Natural killer cell (primary cell): ENCODE results near the gene CARD19. TPM values are rescaled to one million over a fixed set of nuclear protein-coding genes. Genes with fewer than 3 reads are reported as not detected.

Experiments
- ATAC-seq, 3 donors: fragments of 150-1000 bp in 2 of 3; fragments of 200-7000 bp in 1 of 3; cut with Tn5 transposase; 1 replicate in 1 of 3; 2 replicates in 2 of 3; pipeline ENCODE4 v1.10.0; 2021; ENCODE audit warnings: mild to moderate bottlenecking in 2 of 3, moderate library complexity in 2 of 3
- DNase-seq, 2 donors: peaks; one replicate each; pipeline versions ENCODE4 v3.0.0 to v3.0.0-alpha.2; 2013 to 2021; ENCODE audit warnings: mixed read lengths in 1 of 2
- H3K27ac ChIP-seq: one replicate; pipeline ENCODE4 v1.5.1; 2013; ENCODE audit warnings: mild to moderate bottlenecking, low read length
- H3K27me3 ChIP-seq: one replicate; pipeline ENCODE4 v1.6.1; 2013; ENCODE audit warnings: low read length; ENCODE audit not compliant: control insufficient read depth, insufficient read depth
- H3K36me3 ChIP-seq: one replicate; pipeline ENCODE4 v1.6.1; 2013; ENCODE audit warnings: low read length; ENCODE audit not compliant: control insufficient read depth, insufficient read depth
- H3K4me1 ChIP-seq: one replicate; pipeline ENCODE4 v1.6.1; 2013; ENCODE audit warnings: low read length; ENCODE audit not compliant: control insufficient read depth, insufficient read depth
- H3K4me3 ChIP-seq: one replicate; pipeline ENCODE4 v1.5.1; 2013; ENCODE audit warnings: low read length
- H3K9me3 ChIP-seq: one replicate; pipeline ENCODE4 v1.6.1; 2013; ENCODE audit warnings: low read length; ENCODE audit not compliant: control insufficient read depth, insufficient read depth
- H3K27ac Mint-ChIP-seq, 2 donors: one replicate each; pipeline ENCODE4 v1.8.0; 2022; ENCODE audit warnings: mild to moderate bottlenecking in 2 of 2, mixed read lengths in 2 of 2, moderate library complexity in 1 of 2
- H3K27me3 Mint-ChIP-seq, 2 donors: one replicate each; pipeline ENCODE4 v1.8.0; 2022; ENCODE audit warnings: low read depth in 2 of 2, mixed read lengths in 2 of 2
- H3K36me3 Mint-ChIP-seq: one replicate; pipeline ENCODE4 v1.8.0; 2022; ENCODE audit warnings: mixed read lengths
- H3K4me1 Mint-ChIP-seq, 2 donors: one replicate each; pipeline ENCODE4 v1.8.0; 2022; ENCODE audit warnings: mixed read lengths in 2 of 2
- H3K4me3 Mint-ChIP-seq: one replicate; pipeline ENCODE4 v1.8.0; 2022; ENCODE audit warnings: mild to moderate bottlenecking, moderate library complexity, mixed read lengths
- H3K9me3 Mint-ChIP-seq, 2 donors: one replicate each; pipeline ENCODE4 v1.8.0; 2022; ENCODE audit warnings: mixed read lengths in 2 of 2
- WGBS: methylation state at CpG from one replicate; pipeline ENCODE4 v1.1.7; 2013; ENCODE audit warnings: missing lambda C conversion rate; ENCODE audit not compliant: insufficient coverage; 5-methylcytosine and 5-hydroxymethylcytosine counted together
- intact Hi-C: fragments of 100-400 bp; cut with micrococcal nuclease; formaldehyde crosslinking; loops from one replicate; pipeline ENCODE4 v1.14.2; 2022
- total RNA-seq, 4 donors: library from RNA; stranded (reverse); fragments of 120-200 nt in 1 of 4; gene quantifications; one replicate each; pipeline versions ENCODE4 v1.2.3 to v1.2.4, GENCODE V29; 2013 to 2022
- TF ChIP-seq, protein P1 (sequence below): fragments of 200-600 bp; IDR thresholded peaks from one replicate; pipeline ENCODE4 v1.8.0; 2022; ENCODE audit warnings: antibody characterized with exemption

CARD19 gene
- total RNA-seq, 3 donors from 2014 or later (not counting 1 experiment from before 2014, with no cell fraction given) = 30.7 to 49.1 (median 42.6) TPM

DNA sequence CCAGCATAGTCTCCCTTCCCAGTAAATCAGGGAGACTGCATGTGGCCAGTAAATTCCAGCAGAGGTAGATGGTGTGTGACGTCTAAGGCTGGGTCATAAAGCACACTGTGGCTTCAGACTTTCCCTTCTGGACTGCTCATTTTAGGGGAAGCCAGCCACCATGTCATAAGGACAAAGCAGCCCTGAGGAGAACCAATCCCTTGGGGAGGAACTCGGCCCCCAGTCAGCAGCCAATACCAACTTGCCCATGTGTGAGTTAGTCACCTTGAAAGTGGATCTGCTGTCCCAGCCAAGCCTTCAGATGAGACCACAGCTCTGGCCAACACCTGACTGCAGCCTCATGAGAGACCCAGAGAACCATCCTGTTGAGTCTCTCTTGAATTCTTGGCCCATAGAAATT, 52.7 kb downstream of the CARD19 start:
- Mint-ChIP-seq H3K36me3 (no peaks in the 10 kb centered on the region), H3K4me1 (peaks cover 6 to 10% of the 10 kb centered on the region in 2 donors), H3K9me3 (no peaks in the 10 kb centered on the region), H3K4me3 (no peak overlapping the region), H3K27me3 (no peaks in the 10 kb centered on the region), H3K27ac (no peak overlapping the region)
- no peak for ATAC-seq
- Histone ChIP-seq H3K27ac (no peak overlapping the region), H3K4me1 (peaks cover 10% of the 10 kb centered on the region), H3K4me3 (no peak overlapping the region), H3K27me3 (no peaks in the 10 kb centered on the region), H3K36me3 (no peaks in the 10 kb centered on the region), H3K9me3 (no peaks in the 10 kb centered on the region)
- DNase-seq = no peak
- intact Hi-C loops = no loop called here
- TF ChIP-seq, protein P1, sequence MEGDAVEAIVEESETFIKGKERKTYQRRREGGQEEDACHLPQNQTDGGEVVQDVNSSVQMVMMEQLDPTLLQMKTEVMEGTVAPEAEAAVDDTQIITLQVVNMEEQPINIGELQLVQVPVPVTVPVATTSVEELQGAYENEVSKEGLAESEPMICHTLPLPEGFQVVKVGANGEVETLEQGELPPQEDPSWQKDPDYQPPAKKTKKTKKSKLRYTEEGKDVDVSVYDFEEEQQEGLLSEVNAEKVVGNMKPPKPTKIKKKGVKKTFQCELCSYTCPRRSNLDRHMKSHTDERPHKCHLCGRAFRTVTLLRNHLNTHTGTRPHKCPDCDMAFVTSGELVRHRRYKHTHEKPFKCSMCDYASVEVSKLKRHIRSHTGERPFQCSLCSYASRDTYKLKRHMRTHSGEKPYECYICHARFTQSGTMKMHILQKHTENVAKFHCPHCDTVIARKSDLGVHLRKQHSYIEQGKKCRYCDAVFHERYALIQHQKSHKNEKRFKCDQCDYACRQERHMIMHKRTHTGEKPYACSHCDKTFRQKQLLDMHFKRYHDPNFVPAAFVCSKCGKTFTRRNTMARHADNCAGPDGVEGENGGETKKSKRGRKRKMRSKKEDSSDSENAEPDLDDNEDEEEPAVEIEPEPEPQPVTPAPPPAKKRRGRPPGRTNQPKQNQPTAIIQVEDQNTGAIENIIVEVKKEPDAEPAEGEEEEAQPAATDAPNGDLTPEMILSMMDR = no peak
- 88% methylated on average over 2 of the region's 2 CpGs for WGBS

DNA sequence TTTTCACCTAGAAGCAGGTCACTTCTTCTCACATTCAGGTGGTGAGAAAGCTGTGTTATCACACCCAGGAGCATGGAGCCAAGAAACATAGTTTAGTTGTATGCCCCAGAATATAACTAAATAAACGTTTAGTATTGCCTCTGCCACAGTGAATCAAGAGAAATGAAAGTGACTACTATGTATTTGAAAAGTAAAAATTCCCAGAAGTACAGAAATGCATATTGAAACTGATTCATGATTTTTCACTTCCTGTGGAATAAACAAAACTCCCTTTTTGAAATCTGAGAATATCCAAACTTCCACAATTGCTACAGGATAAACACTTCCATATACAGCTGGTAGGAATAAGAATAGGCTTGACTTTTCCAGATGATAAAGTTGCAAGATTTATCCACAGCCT, 53.3 kb downstream of the CARD19 start:
- WGBS = no CpG with 5 or more reads among the region's 1 CpG
- Histone ChIP-seq H3K4me3 (no peak overlapping the region), H3K27ac (no peak overlapping the region), H3K9me3 (no peaks in the 10 kb centered on the region), H3K27me3 (no peaks in the 10 kb centered on the region), H3K4me1 (peaks cover 4% of the 10 kb centered on the region), H3K36me3 (no peaks in the 10 kb centered on the region)
- ATAC-seq = no peak
- H3K27me3 Mint-ChIP-seq = no peaks in the 10 kb centered on the region
- no peak for DNase-seq
- no peaks in the 10 kb centered on the region for H3K9me3 Mint-ChIP-seq
- intact Hi-C loops = no loop called here
- no peak overlapping the region for H3K4me3 Mint-ChIP-seq
- TF ChIP-seq, protein P1 = no peak
- no peak overlapping the region for H3K27ac Mint-ChIP-seq
- peaks cover 1 to 3% of the 10 kb centered on the region in 2 donors for H3K4me1 Mint-ChIP-seq
- no peaks in the 10 kb centered on the region for H3K36me3 Mint-ChIP-seq

DNA sequence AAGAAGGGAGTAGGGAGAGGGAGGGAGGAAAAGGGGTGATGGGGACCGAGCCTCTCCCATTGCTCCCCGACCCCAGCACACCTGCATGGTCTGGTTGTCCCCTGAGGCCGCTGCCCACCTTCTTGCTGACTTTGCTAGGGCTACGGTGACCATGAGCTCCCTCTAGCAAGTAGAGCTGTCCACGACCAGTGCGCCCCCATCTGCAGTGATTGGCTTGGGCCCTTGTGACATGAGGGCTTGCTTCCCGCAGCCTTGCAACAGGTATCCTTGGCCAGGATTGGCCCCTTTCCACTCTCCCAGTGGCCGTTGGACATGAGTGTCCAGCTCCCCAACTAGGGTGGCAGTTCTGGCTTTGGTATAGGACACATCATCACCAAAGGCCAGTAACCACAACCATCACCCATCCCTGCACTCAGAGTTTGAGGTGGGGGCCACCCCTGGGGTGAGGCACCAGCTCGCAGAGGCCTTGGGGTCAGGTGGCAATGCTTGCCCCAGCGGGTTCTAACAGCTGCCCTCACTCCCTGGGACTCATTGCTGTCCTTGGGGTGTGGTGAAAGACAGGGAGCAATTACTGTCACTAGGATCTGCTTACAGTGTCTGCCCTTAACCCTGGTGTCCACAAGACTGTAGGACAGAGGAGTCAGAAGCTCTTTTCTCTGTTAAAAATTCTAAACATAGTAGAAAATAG, 55.2 kb downstream of the CARD19 start:
- no peak overlapping the region for H3K4me3 ChIP-seq
- ATAC-seq (no peak), DNase-seq (no peak)
- Mint-ChIP-seq H3K4me1 (no peaks in the 10 kb centered on the region), H3K4me3 (no peak overlapping the region), H3K36me3 (no peaks in the 10 kb centered on the region), H3K27me3 (no peaks in the 10 kb centered on the region), H3K9me3 (no peaks in the 10 kb centered on the region), H3K27ac (no peak overlapping the region)
- TF ChIP-seq, protein P1 = no peak
- no peaks in the 10 kb centered on the region for H3K9me3 ChIP-seq
- no peaks in the 10 kb centered on the region for H3K36me3 ChIP-seq
- H3K27me3 ChIP-seq = no peaks in the 10 kb centered on the region
- no peak overlapping the region for H3K27ac ChIP-seq
- H3K4me1 ChIP-seq = no peaks in the 10 kb centered on the region
- WGBS = 87% methylated on average over 10 of the region's 10 CpGs
- intact Hi-C loops = loop anchor here (10.0 kb wide), 1 partner anchor 414 kb away; no protein-coding TSS in a partner anchor
